Chondrocyte (in vitro differentiated cells): ENCODE results near the gene SLC66A2. TPM values are rescaled to one million over a fixed set of nuclear protein-coding genes. Genes with fewer than 3 reads are reported as not detected.

Experiments used
- DNase-seq: peaks from one replicate; pipeline ENCODE4 v3.0.0; 2021; ENCODE audit warnings: mixed read lengths, low spot score
- H3K27ac Mint-ChIP-seq: one replicate; pipeline ENCODE4 v1.8.0; 2021; ENCODE audit warnings: mild to moderate bottlenecking, moderate library complexity, mixed read lengths; ENCODE audit not compliant: unreplicated experiment
- H3K27me3 Mint-ChIP-seq: 2 replicates; pipeline ENCODE4 v1.8.0; 2021; ENCODE audit warnings: low read depth, mixed read lengths
- H3K36me3 Mint-ChIP-seq: 2 replicates; pipeline ENCODE4 v1.8.0; 2021; ENCODE audit warnings: low read depth, mixed read lengths
- H3K4me1 Mint-ChIP-seq: 2 replicates; pipeline ENCODE4 v1.8.0; 2021; ENCODE audit warnings: low read depth, mild to moderate bottlenecking, mixed read lengths
- H3K4me3 Mint-ChIP-seq: one replicate; pipeline ENCODE4 v1.8.0; 2021; ENCODE audit warnings: mild to moderate bottlenecking, moderate library complexity, mixed read lengths; ENCODE audit not compliant: unreplicated experiment
- H3K9me3 Mint-ChIP-seq: 2 replicates; pipeline ENCODE4 v1.8.0; 2021; ENCODE audit warnings: low read depth, mixed read lengths
- CTCF ChIP-seq: fragments of 200-600 bp; sonication (generic); IDR thresholded peaks from 2 replicates; pipeline ENCODE4 v1.5.0; 2021; ENCODE audit warnings: antibody characterized with exemption, mild to moderate bottlenecking, moderate library complexity
- total RNA-seq: library from RNA; stranded (reverse); gene quantifications from 3 replicates; pipeline ENCODE4 v1.2.1, GENCODE V29; 2021

Gene SLC66A2
- total RNA-seq, 1 donor from 2014 or later, result 27.6 TPM

- no peak for TF ChIP-seq CTCF
- Mint-ChIP-seq H3K4me3 (no peak overlapping the region), H3K36me3 (no peaks in the 10 kb centered on the region), H3K9me3 (peaks cover 14% of the 10 kb centered on the region), H3K27ac (no peak overlapping the region), H3K4me1 (no peaks in the 10 kb centered on the region), H3K27me3 (peaks cover 20% of the 10 kb centered on the region)
- no peak for DNase-seq
Observed at GRCh38 chr18:79877163-79878091, 74.0 kb downstream of the SLC66A2 start.

- Mint-ChIP-seq H3K27ac (no peak overlapping the region), H3K27me3 (peaks cover 20% of the 10 kb centered on the region), H3K4me1 (no peaks in the 10 kb centered on the region), H3K4me3 (no peak overlapping the region), H3K9me3 (peaks cover 14% of the 10 kb centered on the region), H3K36me3 (no peaks in the 10 kb centered on the region)
- DNase-seq, result peak; percentile 64
- TF ChIP-seq CTCF, result no peak
Observed at GRCh38 chr18:79876497-79876896, 75.0 kb downstream of the SLC66A2 start.

GRCh38 chr18:79875931-79876461, 75.5 kb downstream of the SLC66A2 start:
- Mint-ChIP-seq H3K36me3 (no peaks in the 10 kb centered on the region), H3K4me3 (no peak overlapping the region), H3K27ac (no peak overlapping the region), H3K4me1 (no peaks in the 10 kb centered on the region), H3K27me3 (peaks cover 20% of the 10 kb centered on the region), H3K9me3 (peaks cover 12% of the 10 kb centered on the region)
- peak; percentile 73 for DNase-seq
- no peak for TF ChIP-seq CTCF

GRCh38 chr18:79875531-79875919, 75.9 kb downstream of the SLC66A2 start:
- no peak for TF ChIP-seq CTCF
- H3K4me3 Mint-ChIP-seq, result no peak overlapping the region
- H3K4me1 Mint-ChIP-seq, result no peaks in the 10 kb centered on the region
- peaks cover 10% of the 10 kb centered on the region for H3K9me3 Mint-ChIP-seq
- DNase-seq, result peak; percentile 72
- H3K27me3 Mint-ChIP-seq, result peaks cover 20% of the 10 kb centered on the region
- no peaks in the 10 kb centered on the region for H3K36me3 Mint-ChIP-seq
- no peak overlapping the region for H3K27ac Mint-ChIP-seq

- peaks cover 9% of the 10 kb centered on the region for H3K9me3 Mint-ChIP-seq
- H3K27ac Mint-ChIP-seq, result no peak overlapping the region
- no peak overlapping the region for H3K4me3 Mint-ChIP-seq
- no peaks in the 10 kb centered on the region for H3K4me1 Mint-ChIP-seq
- no peak for TF ChIP-seq CTCF
- H3K27me3 Mint-ChIP-seq, result peaks cover 20% of the 10 kb centered on the region
- DNase-seq, result peak; percentile 83
- no peaks in the 10 kb centered on the region for H3K36me3 Mint-ChIP-seq
Observed at GRCh38 chr18:79874553-79875530, 76.6 kb downstream of the SLC66A2 start.
